A673 (cell line): ENCODE results near the gene CEACAM5. TPM values are rescaled to one million over a fixed set of nuclear protein-coding genes. Genes with fewer than 3 reads are reported as not detected.
A peak's percentile ranks its signal among the peaks of the same experiment; 100 is the strongest.

Experiments used
- BruUV-seq: library from RNA; stranded (reverse); fragments of 400-500 nt; replicated peaks from 2 replicates; lab custom pipeline; 2021; lab: Mats Ljungman, UMichigan
- CTCF ChIA-PET: fragments of 300-600 bp; sonication (Branson Sonifier 250); formaldehyde crosslinking; loops from one replicate; lab custom pipeline; 2022; ENCODE audit warnings: antibody characterized with exemption; lab: Charles Lee
- POLR2A ChIA-PET: fragments of 300-600 bp; sonication (Branson Sonifier 250); formaldehyde crosslinking; loops from one replicate; lab custom pipeline; 2022; ENCODE audit warnings: antibody characterized with exemption; ENCODE audit not compliant: low non-redundant PET; lab: Charles Lee
- DNase-seq: peaks from one replicate; pipeline ENCODE4 v3.0.0-alpha.2; 2015; ENCODE audit warnings: low spot score
- H3K27ac ChIP-seq: fragments of 200-600 bp; sonication (generic); 2 replicates; pipeline ENCODE4 v1.5.1; 2016; ENCODE audit warnings: mixed run types, low read depth, mild to moderate bottlenecking, mixed read lengths, antibody characterized with exemption, low read length; ENCODE audit not compliant: poor library complexity, severe bottlenecking
- H3K27me3 ChIP-seq: fragments of 200-600 bp; sonication (generic); replicated peaks from 2 replicates; pipeline ENCODE4 v1.6.1; 2017; ENCODE audit warnings: mixed run types, low read depth, mild to moderate bottlenecking, mixed read lengths, antibody characterized with exemption, low read length; ENCODE audit not compliant: insufficient read depth, poor library complexity
- H3K36me3 ChIP-seq: fragments of 200-600 bp; sonication (generic); 2 replicates; pipeline ENCODE4 v1.6.1; 2016; ENCODE audit warnings: mixed run types, mild to moderate bottlenecking, mixed read lengths, antibody characterized with exemption, low read length; ENCODE audit not compliant: insufficient read depth, poor library complexity, severe bottlenecking
- H3K4me1 ChIP-seq: fragments of 200-600 bp; sonication (generic); 2 replicates; pipeline ENCODE4 v1.6.1; 2017; ENCODE audit warnings: mixed run types, mild to moderate bottlenecking, mixed read lengths, antibody characterized with exemption, low read length; ENCODE audit not compliant: insufficient read depth, poor library complexity, severe bottlenecking
- H3K4me3 ChIP-seq: fragments of 200-600 bp; sonication (generic); 2 replicates; pipeline ENCODE4 v1.5.1; 2016; ENCODE audit warnings: low read depth, mixed run types, mild to moderate bottlenecking, mixed read lengths, low read length; ENCODE audit not compliant: poor library complexity, severe bottlenecking
- H3K9me3 ChIP-seq: fragments of 200-600 bp; sonication (generic); 2 replicates; pipeline ENCODE4 v1.6.1; 2016; ENCODE audit warnings: mixed run types, low read depth, mild to moderate bottlenecking, mixed read lengths, antibody characterized with exemption, low read length; ENCODE audit not compliant: poor library complexity, severe bottlenecking
- CTCF ChIP-seq: fragments of 300-800, 200-600 bp; sonication (generic); conservative IDR thresholded peaks from 2 replicates; pipeline ENCODE4 v1.5.1; 2017; ENCODE audit warnings: low read depth, mild to moderate bottlenecking, antibody characterized with exemption, low read length, moderate library complexity, mixed read lengths
- EZH2 ChIP-seq: fragments of 200-600 bp; sonication (generic); IDR thresholded peaks from 2 replicates; pipeline ENCODE4 v1.6.1; 2017; ENCODE audit warnings: borderline replicate concordance, low read depth, mild to moderate bottlenecking, mixed read lengths, antibody characterized with exemption, low read length; ENCODE audit not compliant: poor library complexity, severe bottlenecking
- intact Hi-C: fragments of 100-400 bp; cut with micrococcal nuclease; formaldehyde crosslinking; loops from one replicate; pipeline ENCODE4 v1.10.0; 2022; ENCODE audit not compliant: unreplicated experiment
- total RNA-seq: library from RNA; stranded (reverse); gene quantifications from 2 replicates; pipeline ENCODE4 v1.2.3, GENCODE V29; 2021

The CEACAM5 gene
- total RNA-seq, 1 experiment from 2014 or later, result 0.54 TPM

DNA sequence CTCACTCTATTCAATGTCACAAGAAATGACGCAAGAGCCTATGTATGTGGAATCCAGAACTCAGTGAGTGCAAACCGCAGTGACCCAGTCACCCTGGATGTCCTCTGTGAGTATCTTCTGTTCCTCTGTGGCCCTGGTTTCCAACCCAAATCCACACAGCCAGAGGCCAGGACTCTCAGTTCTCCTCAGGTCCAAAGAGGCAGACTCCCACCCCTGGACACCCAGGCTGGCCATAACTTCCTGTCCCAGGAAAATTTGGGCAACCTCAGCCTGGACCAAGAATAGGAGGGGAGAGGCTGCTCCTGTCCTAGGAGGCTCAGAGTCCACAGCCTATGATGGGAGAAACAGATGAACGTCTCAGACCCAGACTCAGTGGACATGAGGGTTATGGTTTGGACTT, 11.7 kb downstream of the CEACAM5 start:
- ChIA-PET POLR2A (no interaction called here), CTCF (no interaction called here)
- BruUV-seq, result no TSS peak
- TF ChIP-seq EZH2 (no peak), CTCF (no peak)
- no peak overlapping the region for H3K27ac ChIP-seq
- H3K9me3 ChIP-seq, result no peaks in the 10 kb centered on the region
- no peak for DNase-seq
- intact Hi-C loops, result no loop called here
- no peak overlapping the region for H3K4me3 ChIP-seq
- no peaks in the 10 kb centered on the region for H3K27me3 ChIP-seq
- H3K4me1 ChIP-seq, result no peaks in the 10 kb centered on the region
- no peaks in the 10 kb centered on the region for H3K36me3 ChIP-seq

DNA sequence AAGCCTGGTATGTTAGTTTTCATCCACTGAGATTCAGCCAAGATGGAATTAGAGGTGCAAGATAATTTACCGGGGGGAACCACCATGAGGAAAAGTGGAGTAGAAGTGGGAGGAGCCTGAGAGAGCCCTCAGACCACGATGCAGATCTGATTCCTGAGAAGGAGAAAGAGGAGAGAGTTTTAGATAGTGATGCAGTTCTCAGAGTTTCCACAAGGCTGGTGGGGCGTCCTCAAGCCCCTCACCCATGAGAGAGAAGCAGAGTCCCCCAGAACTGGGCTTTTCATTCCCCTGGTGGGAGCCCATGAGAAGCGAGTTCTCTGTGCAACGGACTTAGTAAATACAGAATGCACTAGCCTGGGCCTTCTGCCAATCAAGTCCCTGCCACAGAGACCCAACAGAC, 18.1 kb downstream of the CEACAM5 start:
- Histone ChIP-seq H3K27me3 (no peaks in the 10 kb centered on the region), H3K27ac (peak overlapping the region; percentile 35), H3K4me3 (no peak overlapping the region), H3K36me3 (no peaks in the 10 kb centered on the region), H3K9me3 (no peaks in the 10 kb centered on the region), H3K4me1 (peaks cover 18% of the 10 kb centered on the region)
- ChIA-PET POLR2A (no interaction called here), CTCF (no interaction called here)
- BruUV-seq, result no TSS peak
- intact Hi-C loops, result no loop called here
- DNase-seq, result no peak
- no peak for TF ChIP-seq CTCF
- no peak for TF ChIP-seq EZH2

DNA sequence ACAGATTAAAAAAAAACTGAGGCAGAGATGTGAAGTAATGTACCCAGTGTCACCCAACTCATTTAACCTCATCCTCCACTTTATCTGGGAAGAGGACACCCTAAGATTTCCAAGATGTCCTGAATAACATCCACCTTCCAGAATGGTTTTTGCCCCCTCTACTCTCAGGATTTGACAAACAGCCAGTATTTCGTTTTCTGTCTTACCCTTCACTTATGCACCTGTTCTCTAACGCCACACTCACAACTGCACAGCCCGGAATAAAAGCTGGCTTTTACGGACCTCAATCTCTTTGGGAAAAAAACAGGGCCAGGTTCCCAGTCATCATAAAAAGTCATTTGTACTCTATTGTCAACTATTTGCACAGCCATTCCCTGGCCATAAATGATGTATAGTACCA, 25.7 kb downstream of the CEACAM5 start:
- CTCF ChIA-PET, result no interaction called here

More for the DNA sequence above, 25.7 kb downstream of the CEACAM5 start:
- no peak for DNase-seq
- intact Hi-C loops, result no loop called here
- Histone ChIP-seq H3K27ac (no peak overlapping the region), H3K4me1 (peaks cover 12% of the 10 kb centered on the region), H3K4me3 (no peak overlapping the region), H3K9me3 (no peaks in the 10 kb centered on the region), H3K27me3 (no peaks in the 10 kb centered on the region), H3K36me3 (no peaks in the 10 kb centered on the region)
- POLR2A ChIA-PET, result no interaction called here
- BruUV-seq, result no TSS peak
- no peak for TF ChIP-seq EZH2
- TF ChIP-seq CTCF, result no peak
